Heart right ventricle (tissue), 16 donors: ENCODE measurements around the gene SEC14L1. TPM values are rescaled to one million over a fixed set of nuclear protein-coding genes. Genes with fewer than 3 reads are reported as not detected.

Experiments used
- ATAC-seq, 8 donors: fragments of 200-7000 bp; cut with Tn5 transposase; one replicate each; pipeline ENCODE4 v1.9.1; 2020; ENCODE audit warnings: mild to moderate bottlenecking in 8 of 8, moderate library complexity in 8 of 8, moderate number of reproducible peaks in 1 of 8
- DNase-seq, 2 donors: peaks; one replicate each; pipeline ENCODE4 v3.0.0-alpha.2; 2020
- H3K27ac ChIP-seq, 10 donors: fragments of 200-600 bp; sonication (generic) in 2 of 10; one replicate each; pipeline versions ENCODE4 v1.5.0 to v1.8.0; 2020 to 2022; ENCODE audit warnings: mild to moderate bottlenecking in 3 of 10
- H3K27me3 ChIP-seq, 7 donors: fragments of 200-600 bp; one replicate each; pipeline ENCODE4 v1.8.0; 2021 to 2022; ENCODE audit warnings: mild to moderate bottlenecking in 2 of 7
- H3K36me3 ChIP-seq, 9 donors: fragments of 200-600 bp; sonication (generic) in 1 of 9; one replicate each; pipeline versions ENCODE4 v1.5.0 to v1.8.0; 2020 to 2022; ENCODE audit warnings: mild to moderate bottlenecking in 2 of 9
- H3K4me1 ChIP-seq, 9 donors: fragments of 200-600 bp; sonication (generic) in 1 of 9; one replicate each; pipeline versions ENCODE4 v1.5.0 to v1.8.0; 2020 to 2022; ENCODE audit warnings: mild to moderate bottlenecking in 4 of 9
- H3K4me3 ChIP-seq, 10 donors: fragments of 200-600 bp; sonication (generic) in 2 of 10; one replicate each; pipeline versions ENCODE4 v1.5.0 to v1.8.0; 2020 to 2022; ENCODE audit warnings: mild to moderate bottlenecking in 7 of 10, moderate library complexity in 2 of 10
- H3K9me3 ChIP-seq, 11 donors: fragments of 200-600 bp in 10 of 11; sonication (generic) in 2 of 11; one replicate each; pipeline versions ENCODE4 v1.5.0 to v1.8.0; 2013 to 2022; ENCODE audit warnings: mild to moderate bottlenecking in 2 of 11, control low read depth in 1 of 11, moderate library complexity in 1 of 11
- CTCF ChIP-seq, 9 donors: fragments of 200-600 bp; sonication (generic) in 2 of 9; IDR thresholded peaks; one replicate each; pipeline versions ENCODE4 v1.5.0 to v1.8.0; 2021 to 2022; ENCODE audit warnings: antibody characterized with exemption in 9 of 9, mild to moderate bottlenecking in 5 of 9, moderate library complexity in 1 of 9
- WGBS, 2 donors: extraction: QIAGEN DNeasy Blood & Tissue Kit; methylation state at CpG; one replicate each; pipeline ENCODE4 v1.1.7; 2013; ENCODE audit warnings: inconsistent platforms in 1 of 2; 5-methylcytosine and 5-hydroxymethylcytosine counted together
- intact Hi-C, 10 donors: fragments of 100-400 bp; cut with DNase I; formaldehyde crosslinking; loops; one replicate each; pipeline versions ENCODE4 v1.11.1 to v1.14.2; 2022
- polyA plus RNA-seq, 2 donors: library from polyadenylated mRNA; stranded (reverse); fragments of 200-250 nt; gene quantifications; one replicate each; pipeline ENCODE4 v1.2.3, GENCODE V29; 2013
- total RNA-seq, 10 donors: library from RNA; stranded (reverse); fragmentation: NEBNext Ultra II Directional in 3 of 10; extraction: Animal tissue kit (Norgen Biotek cat#: 25700) in 3 of 10; gene quantifications; one replicate each; pipeline versions ENCODE4 v1.2.1 to v1.2.4, GENCODE V29; 2021 to 2023
- donor health status: Arrhythmogenic right ventricular cardiomyopathy.
- donor health status: ischemic (EF 13 %, LVEDD 7.1; RV severe dilation, severe dysfunction).
- donor health status: healthy with polysubstance abuse.
- donor health status: DM: no; HTN: yes; CAD: no.
- donor health status: DM: no; HTN: no; CAD: no.
- donor health status: ischemic (EF 25% LVEDD 6.9; RV normal size, moderate dysfunction).
- donor health status: ischemic (EF 25% LVEDD 5.7; RV mildly dilated, moderate dysfunction).
- donor health status: healthy.
- donor health status: DM: yes; HTN: yes; CAD: no.
- donor health status: Ischemic cardiomyopathy.
- donor health status: ischemic (EF 35%, LVEDD 5.7; RV mildly dilated, moderate dysfunction).
- donor health status: nonischemic (EF 11% LVEDD 7.7; RV severe dilation, severe dysfunction).
- donor health status: DM: yes; HTN: yes; CAD: no.
- donor health status: PGD.
- donor health status: ischemic (EF 29% LVEDD 5.4; RV normal size, mild dysfunction).
- donor health status: nonischemic (EF 23%, LVEDD 6.1; RV moderate dilation, normal function).

SEC14L1 gene
- total and polyA plus RNA-seq, 12 donors = 36.1 to 88.8 (median 50.0) TPM

- Histone ChIP-seq H3K9me3 (peaks cover 0 to 3% (median 0%) of the 10 kb centered on the region in 11 donors), H3K36me3 (peaks cover 0 to 35% (median 0%) of the 10 kb centered on the region in 9 donors), H3K27me3 (no peaks in the 10 kb centered on the region), H3K4me1 (peaks cover 19 to 99% (median 80%) of the 10 kb centered on the region in 9 donors), H3K4me3 (peak overlapping the region in 1 of 10 donors; percentile 8), H3K27ac (peak overlapping the region in 7 of 10 donors; percentile 13 to 77 (median 52))
- ATAC-seq (no peak), DNase-seq (no peak)
- 72 to 84% methylated on average over 16 of the region's 16 CpGs for WGBS, 2 donors
- TF ChIP-seq CTCF (IDR thresholded peaks at IDR 0.05) = no peak
- intact Hi-C loops = no loop called here
Measured at GRCh38 chr17:77180503-77181357, 40.0 kb downstream of the SEC14L1 start.

- DNase-seq (no peak), ATAC-seq (peak in 3 of 8 donors; percentile 38 to 54 (median 38))
- Histone ChIP-seq H3K4me3 (peak overlapping the region in 2 of 10 donors; percentile 1 to 7), H3K36me3 (peaks cover 0 to 26% (median 0%) of the 10 kb centered on the region in 9 donors), H3K4me1 (peaks cover 21 to 99% (median 90%) of the 10 kb centered on the region in 9 donors), H3K27ac (peak overlapping the region in 7 of 10 donors; percentile 31 to 77 (median 68)), H3K27me3 (no peaks in the 10 kb centered on the region), H3K9me3 (no peaks in the 10 kb centered on the region)
- no peak for TF ChIP-seq CTCF (IDR thresholded peaks at IDR 0.05)
- 58 to 71% methylated on average over 16 of the region's 16 CpGs for WGBS, 2 donors
- intact Hi-C loops = no loop called here
Measured at GRCh38 chr17:77182205-77183172, 41.7 kb downstream of the SEC14L1 start.

- Histone ChIP-seq H3K4me1 (peaks cover 21 to 100% (median 91%) of the 10 kb centered on the region in 9 donors), H3K27me3 (no peaks in the 10 kb centered on the region), H3K9me3 (no peaks in the 10 kb centered on the region), H3K36me3 (peaks cover 0 to 26% (median 0%) of the 10 kb centered on the region in 9 donors), H3K27ac (peak overlapping the region in 7 of 10 donors; percentile 26 to 77 (median 39)), H3K4me3 (no peak overlapping the region)
- ATAC-seq (no peak), DNase-seq (no peak)
- TF ChIP-seq CTCF (IDR thresholded peaks at IDR 0.05) = no peak
- WGBS, 2 donors = 57 to 67% methylated on average over 4 of the region's 4 CpGs
- intact Hi-C loops = no loop called here
Measured at GRCh38 chr17:77184474-77184873, 43.7 kb downstream of the SEC14L1 start.

- peaks cover 21 to 100% (median 86%) of the 10 kb centered on the region in 9 donors for H3K4me1 ChIP-seq
- no peak overlapping the region for H3K4me3 ChIP-seq
- H3K27ac ChIP-seq = peak overlapping the region in 8 of 10 donors; percentile 18 to 77 (median 39)
- WGBS, 2 donors = 33 to 40% methylated on average over 7 of the region's 7 CpGs
- peaks cover 0 to 24% (median 0%) of the 10 kb centered on the region in 9 donors for H3K36me3 ChIP-seq
- H3K9me3 ChIP-seq = no peaks in the 10 kb centered on the region
- DNase-seq = no peak
- H3K27me3 ChIP-seq = no peaks in the 10 kb centered on the region
- intact Hi-C loops = loop anchor here in 1 of 10 donors (5.0 kb wide), 1 partner anchor 33 kb away; no protein-coding TSS in a partner anchor
- no peak for TF ChIP-seq CTCF (IDR thresholded peaks at IDR 0.05)
- peak in 7 of 8 donors; percentile 35 to 75 (median 64) for ATAC-seq
Measured at GRCh38 chr17:77185137-77185536, 44.4 kb downstream of the SEC14L1 start.
